NCI-H2107 (cell line): ENCODE measurements around the gene RAD23B.
A peak's percentile ranks its signal among the peaks of the same experiment; 100 is the strongest.

Source experiments
- DNase-seq: peaks from one replicate; lab custom pipeline; 2025; lab: John Stamatoyannopoulos, UW

Gene RAD23B

GRCh38 chr9:107269254-107269653 lies 13.8 kb upstream of the RAD23B start:
- DNase-seq: no peak

GRCh38 chr9:107269681-107270080 lies 13.4 kb upstream of the RAD23B start:
- DNase-seq: no peak

GRCh38 chr9:107270082-107270481 lies 13.0 kb upstream of the RAD23B start:
- no peak for DNase-seq

DNA sequence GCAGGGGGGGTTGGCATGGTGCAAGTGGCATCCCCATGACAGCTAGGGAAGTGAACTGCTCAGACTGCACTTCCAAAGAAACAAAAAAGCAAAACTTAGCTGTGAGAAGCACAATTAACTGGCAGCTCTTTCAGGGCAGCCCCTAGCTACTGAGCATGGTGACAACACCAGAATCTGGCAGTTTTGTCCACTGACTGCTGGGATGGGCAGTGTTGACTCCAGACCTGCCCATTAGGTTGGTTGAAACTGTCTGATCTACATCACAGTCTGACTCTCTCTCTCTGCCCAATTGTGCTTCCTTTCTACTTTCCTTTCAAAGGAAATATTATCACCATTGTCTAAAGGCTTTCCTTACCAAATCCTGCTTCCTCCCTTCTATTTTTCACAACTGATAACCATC lies 12.5 kb upstream of the RAD23B start:
- DNase-seq: no peak

GRCh38 chr9:107273634-107274033 lies 9.4 kb upstream of the RAD23B start:
- DNase-seq: no peak

DNA sequence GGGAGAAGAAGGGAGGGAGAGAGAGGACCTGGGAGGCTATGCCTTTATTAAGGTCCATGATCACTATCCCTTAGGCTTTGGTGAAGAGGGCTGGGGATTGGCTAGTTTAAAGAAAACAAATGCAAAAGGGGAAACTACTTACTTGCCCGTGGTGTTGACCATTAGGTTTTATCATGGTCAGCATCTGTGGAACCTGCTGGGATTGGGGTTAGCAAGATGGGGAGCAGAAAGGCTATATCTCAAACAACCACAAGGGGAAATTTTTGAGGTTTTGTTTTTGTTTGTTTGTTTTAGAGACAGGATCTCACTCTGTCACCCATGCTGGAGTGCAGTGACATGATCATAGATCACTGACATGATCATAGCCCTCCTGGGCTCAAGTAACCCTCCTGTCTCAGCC lies 9.0 kb upstream of the RAD23B start:
- no peak for DNase-seq

- DNase-seq: no peak
These were observed 8.1 kb upstream of the RAD23B start for GRCh38 chr9:107274953-107275422.

GRCh38 chr9:107275530-107275929 lies 7.5 kb upstream of the RAD23B start:
- DNase-seq: no peak

DNA sequence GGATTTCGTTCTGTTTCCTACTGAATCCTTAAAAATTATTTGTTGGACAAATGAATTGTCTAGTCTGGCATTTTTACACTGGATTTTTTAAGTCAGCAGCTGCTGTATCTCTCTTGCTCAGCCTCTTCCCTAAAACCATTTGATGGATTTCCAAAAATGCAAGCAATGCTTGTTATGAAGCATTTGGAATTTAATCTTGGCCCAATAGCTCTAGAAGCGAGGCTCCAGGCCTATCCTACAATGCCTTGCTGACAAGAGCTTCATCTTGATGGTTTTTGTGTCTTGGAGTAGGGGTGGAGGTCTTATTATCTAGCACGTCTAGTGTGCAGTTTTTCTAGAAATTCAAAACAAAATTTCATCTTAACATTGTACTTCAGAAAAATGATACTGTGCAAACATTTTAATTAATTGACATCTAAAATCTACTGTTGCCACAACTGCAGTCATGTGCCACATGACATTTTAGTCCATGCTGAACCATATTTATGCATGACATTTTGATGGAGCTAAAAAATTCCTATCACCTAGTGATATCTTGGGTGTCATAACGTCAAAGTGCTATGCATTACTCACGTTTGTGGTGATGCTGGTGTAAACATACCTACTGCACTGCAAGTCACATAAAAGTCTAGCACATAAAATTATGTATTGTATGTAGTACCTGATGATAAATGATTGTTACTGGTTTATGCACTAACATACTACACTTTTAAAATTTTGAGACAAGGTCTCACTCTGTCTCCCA lies 5.9 kb upstream of the RAD23B start:
- no peak for DNase-seq

GRCh38 chr9:107277801-107278200 lies 5.3 kb upstream of the RAD23B start:
- no peak for DNase-seq

GRCh38 chr9:107279086-107279485 lies 4.0 kb upstream of the RAD23B start:
- DNase-seq: no peak

DNA sequence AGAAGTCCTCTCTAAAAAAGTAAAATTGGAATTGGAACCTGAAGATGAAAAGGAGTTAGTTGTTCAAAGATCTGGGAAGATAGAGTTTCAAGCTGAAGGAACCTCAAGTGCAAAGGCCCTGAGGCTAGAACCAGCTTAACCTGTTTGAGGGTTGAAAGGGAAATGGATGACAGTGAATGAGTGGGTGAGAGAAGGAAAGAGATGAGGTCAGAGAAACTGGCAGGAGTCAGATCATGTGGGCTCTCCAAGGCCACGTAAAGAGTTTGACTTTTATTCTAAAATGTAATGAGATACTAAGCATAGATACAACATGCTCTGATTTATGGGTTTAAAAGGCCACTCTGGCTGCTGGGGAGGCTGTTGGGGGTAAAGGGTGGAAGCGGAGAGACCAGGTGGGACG lies 2.5 kb upstream of the RAD23B start:
- no peak for DNase-seq

DNA sequence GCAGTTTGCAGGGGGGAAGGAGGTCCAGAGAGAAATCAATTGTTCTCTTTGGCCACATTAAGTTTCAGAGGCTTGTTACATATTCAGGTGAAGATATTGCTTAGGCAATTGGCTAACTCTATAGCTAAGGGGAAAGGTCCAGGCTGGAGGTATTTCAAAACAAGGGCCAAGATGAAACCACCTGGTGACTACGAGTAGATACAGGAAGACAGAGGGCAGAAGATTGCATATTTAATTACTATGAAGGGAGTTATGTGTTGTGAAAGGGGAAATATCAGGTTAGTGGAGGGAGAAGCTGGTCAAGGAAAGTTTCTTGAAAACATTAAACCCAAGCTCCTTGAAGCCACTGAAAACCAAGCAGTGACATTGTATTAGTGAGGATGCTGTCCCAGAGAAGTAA lies 1.9 kb upstream of the RAD23B start:
- no peak for DNase-seq

GRCh38 chr9:107281922-107282667 lies 984 bp upstream of the RAD23B start:
- no peak for DNase-seq

GRCh38 chr9:107283623-107284616 lies 841 bp downstream of the RAD23B start:
- peak; percentile 67 for DNase-seq

DNA sequence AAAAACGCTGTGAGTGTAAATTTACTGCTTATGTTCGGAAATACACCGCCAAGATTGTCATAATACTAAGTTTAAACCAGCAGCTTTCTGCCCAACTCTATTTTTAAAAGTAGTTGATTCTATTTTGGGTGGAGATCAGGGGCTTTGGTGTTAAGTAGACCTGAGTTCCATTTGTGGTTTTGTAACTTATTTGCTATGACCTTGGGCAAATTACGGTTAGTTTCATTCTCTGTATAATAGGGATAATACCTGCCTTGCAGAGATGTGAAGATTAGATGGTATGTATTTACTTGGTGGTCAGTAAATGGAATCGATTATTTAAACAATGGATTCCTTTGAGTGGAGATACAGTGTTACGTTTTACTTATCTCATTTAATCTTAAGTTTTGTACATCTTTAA lies 1.6 kb downstream of the RAD23B start:
- DNase-seq: no peak

- no peak for DNase-seq
These were observed 2.2 kb downstream of the RAD23B start for GRCh38 chr9:107285286-107285685.

- no peak for DNase-seq
These were observed 3.0 kb downstream of the RAD23B start for GRCh38 chr9:107286057-107286456.

- no peak for DNase-seq
These were observed 5.6 kb downstream of the RAD23B start for GRCh38 chr9:107288701-107289100.

DNA sequence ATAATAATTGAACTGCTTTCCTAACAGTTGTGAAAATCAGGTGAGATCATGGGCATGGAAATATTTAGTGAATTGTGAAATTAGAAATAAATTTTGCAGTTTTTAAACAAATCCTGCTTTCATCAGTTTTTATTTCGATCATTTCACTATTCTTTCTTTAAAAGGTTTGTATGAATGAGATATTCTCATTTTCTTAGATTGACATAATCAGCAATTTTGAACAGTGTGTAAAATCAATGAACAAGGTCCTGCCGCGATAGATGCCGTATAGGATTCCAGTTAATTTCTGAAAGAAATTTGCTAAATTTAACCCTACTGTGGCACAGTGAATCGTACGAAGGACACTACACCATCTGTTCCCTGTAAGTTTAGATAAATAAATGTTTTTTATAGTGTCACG lies 7.5 kb downstream of the RAD23B start:
- no peak for DNase-seq

DNA sequence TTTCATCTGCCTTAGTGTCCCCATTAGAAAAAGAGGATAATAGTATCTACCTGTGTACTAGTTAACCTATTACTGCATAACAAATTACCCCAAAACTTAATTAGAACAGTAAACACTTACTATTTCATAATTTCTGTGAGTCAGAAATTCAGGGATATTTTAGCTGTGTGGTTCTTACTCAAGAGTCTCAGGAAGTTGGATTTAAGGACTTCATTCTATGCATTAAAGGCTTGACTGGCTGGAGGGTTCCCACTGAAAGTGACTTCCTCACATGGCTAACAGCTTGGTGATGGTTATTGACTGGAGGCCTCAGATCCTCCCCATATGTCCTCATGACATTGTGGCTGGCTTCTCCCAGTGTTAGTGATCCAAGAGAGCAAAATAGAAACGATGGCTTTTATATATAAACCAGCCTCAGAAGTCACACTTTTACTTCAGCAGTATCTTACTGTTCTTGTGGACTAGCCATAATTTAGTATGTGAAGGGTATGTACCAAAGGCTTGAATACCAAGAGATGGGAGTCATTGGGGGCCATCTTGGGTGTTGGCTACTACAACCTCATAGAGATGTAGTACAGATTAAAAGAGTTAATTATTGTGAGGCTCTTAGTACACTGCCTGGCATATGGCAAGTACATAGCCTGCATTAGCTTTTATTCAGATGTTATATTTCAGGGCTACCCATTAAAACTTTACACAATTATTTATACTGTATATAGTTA lies 9.9 kb downstream of the RAD23B start:
- no peak for DNase-seq
